Naive thymus-derived CD8-positive, alpha-beta T cell (primary cell): ENCODE measurements around the gene PCIF1. TPM values are rescaled to one million over a fixed set of nuclear protein-coding genes. Genes with fewer than 3 reads are reported as not detected.
"Not testable (repeated sequence)": the region's sequence is repeated elsewhere in the genome, so short reads cannot be mapped to it uniquely, and the experiment has no call there.

Experiments
- ATAC-seq, 2 donors: fragments of 150-1000 bp; cut with Tn5 transposase in 1 of 2; sonication (Bioruptor Pico), chemical (Tn5 transposase) in 1 of 2; 1 replicate in 1 of 2; 2 replicates in 1 of 2; pipeline ENCODE4 v1.10.0; 2021; ENCODE audit warnings: mild to moderate bottlenecking in 2 of 2, moderate library complexity in 2 of 2
- POLR2A ChIA-PET: fragments of 350-600 bp; sonication (Branson Sonifier 250); formaldehyde crosslinking; loops from one replicate; lab custom pipeline; 2021; ENCODE audit warnings: antibody characterized with exemption; lab: Charles Lee
- DNase-seq, 10 donors: peaks; one replicate each; pipeline versions ENCODE4 v3.0.0 to v3.0.0-alpha.2; 2020 to 2022
- H3K27ac Mint-ChIP-seq, 10 donors: one replicate each; pipeline ENCODE4 v1.8.0; 2020 to 2022; ENCODE audit warnings: mild to moderate bottlenecking in 10 of 10, mixed read lengths in 10 of 10, moderate library complexity in 4 of 10, inconsistent platforms in 1 of 10
- H3K27me3 Mint-ChIP-seq, 5 donors: one replicate each; pipeline ENCODE4 v1.8.0; 2021 to 2022; ENCODE audit warnings: mixed read lengths in 5 of 5
- H3K36me3 Mint-ChIP-seq, 3 donors: one replicate each; pipeline ENCODE4 v1.8.0; 2020 to 2022; ENCODE audit warnings: mixed read lengths in 3 of 3, mild to moderate bottlenecking in 2 of 3, inconsistent platforms in 1 of 3
- H3K4me1 Mint-ChIP-seq, 4 donors: one replicate each; pipeline ENCODE4 v1.8.0; 2021 to 2022; ENCODE audit warnings: mixed read lengths in 4 of 4
- H3K4me3 Mint-ChIP-seq, 10 donors: one replicate each; pipeline ENCODE4 v1.8.0; 2020 to 2022; ENCODE audit warnings: mild to moderate bottlenecking in 10 of 10, mixed read lengths in 10 of 10, moderate library complexity in 6 of 10, inconsistent platforms in 1 of 10
- H3K9me3 Mint-ChIP-seq, 9 donors: one replicate each; pipeline ENCODE4 v1.8.0; 2020 to 2022; ENCODE audit warnings: mixed read lengths in 9 of 9, mild to moderate bottlenecking in 3 of 9, inconsistent platforms in 1 of 9, moderate library complexity in 1 of 9
- polyA plus RNA-seq, 3 donors: library from polyadenylated mRNA; unstranded; fragments of 300-500 nt; fragmentation: Illumina TruSeq; gene quantifications; one replicate each; pipeline ENCODE4 v1.2.3, GENCODE V29; 2021
- total RNA-seq, 8 experiments: library from RNA in 2 of 8; stranded (reverse) in 2 of 8; gene quantifications; one replicate each; pipeline ENCODE4 v1.2.3 and lab custom pipeline; 2021 to 2026

Gene PCIF1
- total and polyA plus RNA-seq, 5 experiments from 2014 or later: 60.8 to 94.2 (median 78.7) TPM

- Mint-ChIP-seq H3K36me3 (peaks cover 0 to 35% (median 9%) of the 10 kb centered on the region in 3 donors), H3K4me1 (peaks cover 13 to 39% (median 36%) of the 10 kb centered on the region in 4 donors), H3K27me3 (no peaks in the 10 kb centered on the region), H3K27ac (peak overlapping the region in 6 of 10 donors; percentile 32 to 88 (median 66)), H3K4me3 (peak overlapping the region in 8 of 10 donors; percentile 16 to 58 (median 43)), H3K9me3 (no peaks in the 10 kb centered on the region)
- no peak for DNase-seq
- no peak for ATAC-seq
- POLR2A ChIA-PET: interaction anchor here (7.4 kb wide), 1 partner anchor 42 kb away, joined by 120 read pairs; the partner anchor contains the start of gene PCIF1
Measured at GRCh38 chr20:45893831-45894230, 40.7 kb upstream of the PCIF1 start.

GRCh38 chr20:45894797-45895196 lies 39.7 kb upstream of the PCIF1 start:
- H3K4me3 Mint-ChIP-seq: no peak overlapping the region

GRCh38 chr20:45896641-45897161 lies 37.8 kb upstream of the PCIF1 start:
- POLR2A ChIA-PET: interaction anchor here (3.0 kb wide), 1 partner anchor 38 kb away, joined by 11 read pairs; the partner anchor contains the start of gene PCIF1

More at GRCh38 chr20:45894797-45895196, 39.7 kb upstream of the PCIF1 start:
- ATAC-seq: no peak
- Mint-ChIP-seq H3K9me3 (no peaks in the 10 kb centered on the region), H3K4me1 (peaks cover 13 to 33% (median 32%) of the 10 kb centered on the region in 4 donors), H3K27me3 (no peaks in the 10 kb centered on the region), H3K36me3 (peaks cover 0 to 38% (median 9%) of the 10 kb centered on the region in 3 donors), H3K27ac (peak overlapping the region in 1 of 10 donors; percentile 56)
- POLR2A ChIA-PET: interaction anchor here (0.8 to 7.4 kb wide), 2 partner anchors 13 to 41 kb away, joined by 3 to 120 read pairs; partner anchors contain the start of gene PCIF1
- no peak for DNase-seq

GRCh38 chr20:45897289-45897688 lies 37.2 kb upstream of the PCIF1 start:
- H3K27me3 Mint-ChIP-seq: no peaks in the 10 kb centered on the region
- no peak overlapping the region for H3K4me3 Mint-ChIP-seq
- H3K9me3 Mint-ChIP-seq: no peaks in the 10 kb centered on the region
- POLR2A ChIA-PET: interaction anchor here (3.0 kb wide), 1 partner anchor 37 kb away, joined by 11 read pairs; the partner anchor contains the start of gene PCIF1
- peaks cover 0 to 38% (median 9%) of the 10 kb centered on the region in 3 donors for H3K36me3 Mint-ChIP-seq
- peaks cover 7 to 18% (median 16%) of the 10 kb centered on the region in 4 donors for H3K4me1 Mint-ChIP-seq
- ATAC-seq (no peak), DNase-seq (no peak)
- H3K27ac Mint-ChIP-seq: no peak overlapping the region

More at GRCh38 chr20:45896641-45897161, 37.8 kb upstream of the PCIF1 start:
- Mint-ChIP-seq H3K9me3 (no peaks in the 10 kb centered on the region), H3K27me3 (no peaks in the 10 kb centered on the region), H3K27ac (no peak overlapping the region), H3K4me3 (no peak overlapping the region), H3K4me1 (peaks cover 10 to 24% (median 20%) of the 10 kb centered on the region in 4 donors), H3K36me3 (peaks cover 0 to 38% (median 9%) of the 10 kb centered on the region in 3 donors)
- DNase-seq (no peak), ATAC-seq (no peak)

- Mint-ChIP-seq H3K36me3 (peaks cover 0 to 38% (median 9%) of the 10 kb centered on the region in 3 donors), H3K9me3 (no peaks in the 10 kb centered on the region), H3K4me1 (peaks cover 3 to 14% (median 12%) of the 10 kb centered on the region in 4 donors), H3K4me3 (no peak overlapping the region), H3K27ac (no peak overlapping the region), H3K27me3 (no peaks in the 10 kb centered on the region)
- DNase-seq (no peak), ATAC-seq (no peak)
- POLR2A ChIA-PET: interaction anchor here (3.0 kb wide), 1 partner anchor 37 kb away, joined by 11 read pairs; the partner anchor contains the start of gene PCIF1
Measured at GRCh38 chr20:45897692-45898091, 36.8 kb upstream of the PCIF1 start.

GRCh38 chr20:45898285-45898684 lies 36.2 kb upstream of the PCIF1 start:
- Mint-ChIP-seq H3K27ac (peak overlapping the region in 1 of 10 donors; percentile 78), H3K27me3 (no peaks in the 10 kb centered on the region), H3K9me3 (no peaks in the 10 kb centered on the region), H3K4me3 (no peak overlapping the region), H3K36me3 (peaks cover 0 to 38% (median 7%) of the 10 kb centered on the region in 3 donors), H3K4me1 (peaks cover 0 to 8% (median 6%) of the 10 kb centered on the region in 4 donors)
- no peak for DNase-seq
- POLR2A ChIA-PET: interaction anchor here (3.0 kb wide), 1 partner anchor 36 kb away, joined by 11 read pairs; the partner anchor contains the start of gene PCIF1
- ATAC-seq: no peak

- ATAC-seq (no peak), DNase-seq (no peak)
- H3K4me3 Mint-ChIP-seq: no peak overlapping the region
- peaks cover 0 to 1% (median under 1%) of the 10 kb centered on the region in 4 donors for H3K4me1 Mint-ChIP-seq
- H3K9me3 Mint-ChIP-seq: no peaks in the 10 kb centered on the region
- peaks cover 0 to 32% (median 7%) of the 10 kb centered on the region in 3 donors for H3K36me3 Mint-ChIP-seq
- peak overlapping the region in 1 of 10 donors; percentile 78 for H3K27ac Mint-ChIP-seq
- POLR2A ChIA-PET: interaction anchor here (1.0 to 1.1 kb wide), 2 partner anchors 8 to 12 kb away, joined by 3 to 6 read pairs; partner anchors contain the start of genes CTSA and NEURL2
- no peaks in the 10 kb centered on the region for H3K27me3 Mint-ChIP-seq
Measured at GRCh38 chr20:45899046-45899835, 35.2 kb upstream of the PCIF1 start.

GRCh38 chr20:45901332-45901731 lies 33.2 kb upstream of the PCIF1 start:
- not testable (repeated sequence) for H3K27ac Mint-ChIP-seq

GRCh38 chr20:45902199-45902701 lies 32.2 kb upstream of the PCIF1 start:
- POLR2A ChIA-PET: interaction anchor here (1.0 kb wide), 1 partner anchor 35 kb away, joined by 3 read pairs; no protein-coding TSS in a partner anchor
- Mint-ChIP-seq H3K27ac (peak overlapping the region in 1 of 10 donors; percentile 35), H3K4me3 (no peak overlapping the region), H3K27me3 (no peaks in the 10 kb centered on the region), H3K36me3 (peaks cover 0 to 12% (median 7%) of the 10 kb centered on the region in 3 donors), H3K9me3 (no peaks in the 10 kb centered on the region), H3K4me1 (no peaks in the 10 kb centered on the region)
- ATAC-seq (no peak), DNase-seq (no peak)

More at GRCh38 chr20:45901332-45901731, 33.2 kb upstream of the PCIF1 start:
- not testable (repeated sequence) for H3K4me1 Mint-ChIP-seq, ATAC-seq, H3K9me3 Mint-ChIP-seq, H3K4me3 Mint-ChIP-seq, DNase-seq, H3K27me3 Mint-ChIP-seq
- POLR2A ChIA-PET: interaction anchor here (1.1 kb wide), 1 partner anchor 13 kb away, joined by 3 read pairs; no protein-coding TSS in a partner anchor
- peaks cover 0 to 20% (median 7%) of the 10 kb centered on the region in 3 donors for H3K36me3 Mint-ChIP-seq

GRCh38 chr20:45904583-45905504 lies 29.6 kb upstream of the PCIF1 start:
- Mint-ChIP-seq H3K4me3 (no peak overlapping the region), H3K4me1 (peaks cover 0 to 3% (median 0%) of the 10 kb centered on the region in 4 donors), H3K27me3 (no peaks in the 10 kb centered on the region), H3K36me3 (no peaks in the 10 kb centered on the region), H3K27ac (peak overlapping the region in 2 of 10 donors; percentile 66 to 77), H3K9me3 (no peaks in the 10 kb centered on the region)
- no peak for ATAC-seq
- POLR2A ChIA-PET: interaction anchor here (0.7 to 2.0 kb wide), 4 partner anchors 14 to 30 kb away, joined by 3 to 14 read pairs (median 4); partner anchors contain the start of genes CTSA, NEURL2 and PCIF1
- DNase-seq: no peak

GRCh38 chr20:45905505-45906079 lies 28.9 kb upstream of the PCIF1 start:
- no peaks in the 10 kb centered on the region for H3K36me3 Mint-ChIP-seq
- ATAC-seq (no peak), DNase-seq (no peak)
- no peaks in the 10 kb centered on the region for H3K27me3 Mint-ChIP-seq
- H3K27ac Mint-ChIP-seq: no peak overlapping the region
- H3K4me3 Mint-ChIP-seq: no peak overlapping the region
- POLR2A ChIA-PET: interaction anchor here (1.6 to 2.0 kb wide), 2 partner anchors 15 to 29 kb away, joined by 6 to 14 read pairs; partner anchors contain the start of genes CTSA, NEURL2 and PCIF1
- peaks cover under 1 to 7% (median 2%) of the 10 kb centered on the region in 4 donors for H3K4me1 Mint-ChIP-seq
- H3K9me3 Mint-ChIP-seq: no peaks in the 10 kb centered on the region
